ENCODE data around the gene RMND5B.

DNA sequence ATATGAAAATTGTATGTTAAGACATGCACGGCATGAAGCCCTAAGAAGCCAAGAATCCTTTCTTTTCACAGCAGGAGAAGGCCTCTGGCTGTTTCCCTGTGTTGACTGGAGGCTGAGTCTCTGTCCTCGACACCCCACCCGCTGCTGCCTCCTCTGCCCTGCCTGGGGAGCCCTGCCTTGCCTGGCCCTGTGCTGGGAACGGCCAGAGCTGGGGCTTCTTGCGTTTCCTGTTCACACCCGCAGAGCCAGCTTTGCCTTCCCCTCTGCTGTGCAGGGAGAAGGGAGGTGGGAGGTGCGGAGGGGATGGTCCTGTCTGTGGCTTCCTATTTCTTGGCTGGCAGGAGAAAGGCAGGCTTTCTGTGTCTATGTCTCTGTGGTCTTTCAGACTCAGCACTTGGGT lies 63.2 kb downstream of the RMND5B start:
- TF ChIP-seq, protein P1, sequence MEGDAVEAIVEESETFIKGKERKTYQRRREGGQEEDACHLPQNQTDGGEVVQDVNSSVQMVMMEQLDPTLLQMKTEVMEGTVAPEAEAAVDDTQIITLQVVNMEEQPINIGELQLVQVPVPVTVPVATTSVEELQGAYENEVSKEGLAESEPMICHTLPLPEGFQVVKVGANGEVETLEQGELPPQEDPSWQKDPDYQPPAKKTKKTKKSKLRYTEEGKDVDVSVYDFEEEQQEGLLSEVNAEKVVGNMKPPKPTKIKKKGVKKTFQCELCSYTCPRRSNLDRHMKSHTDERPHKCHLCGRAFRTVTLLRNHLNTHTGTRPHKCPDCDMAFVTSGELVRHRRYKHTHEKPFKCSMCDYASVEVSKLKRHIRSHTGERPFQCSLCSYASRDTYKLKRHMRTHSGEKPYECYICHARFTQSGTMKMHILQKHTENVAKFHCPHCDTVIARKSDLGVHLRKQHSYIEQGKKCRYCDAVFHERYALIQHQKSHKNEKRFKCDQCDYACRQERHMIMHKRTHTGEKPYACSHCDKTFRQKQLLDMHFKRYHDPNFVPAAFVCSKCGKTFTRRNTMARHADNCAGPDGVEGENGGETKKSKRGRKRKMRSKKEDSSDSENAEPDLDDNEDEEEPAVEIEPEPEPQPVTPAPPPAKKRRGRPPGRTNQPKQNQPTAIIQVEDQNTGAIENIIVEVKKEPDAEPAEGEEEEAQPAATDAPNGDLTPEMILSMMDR (IDR thresholded peaks at IDR 0.05) = no peak
- TF ChIP-seq POLR2A (IDR thresholded peaks at IDR 0.05) (no peak), POLR2AphosphoS5 (IDR thresholded peaks at IDR 0.05) (no peak)
